ENCODE results near the gene C20orf144. TPM values are rescaled to one million over a fixed set of nuclear protein-coding genes. Genes with fewer than 3 reads are reported as not detected.

C20orf144 gene
- total RNA-seq, 1 donor from 2014 or later, result under 0.01 TPM

GRCh38 chr20:33664085-33664761, 2.1 kb downstream of the C20orf144 start:
- DNase-seq (ENCODE audit: low read depth in 2 of 2), result no peak

GRCh38 chr20:33664762-33665144, 2.6 kb downstream of the C20orf144 start:
- DNase-seq (ENCODE audit: low read depth in 2 of 2), result no peak

- peak; percentile 88 to 98 for DNase-seq (ENCODE audit: low read depth in 2 of 2)
Measured at GRCh38 chr20:33666293-33667244, 4.4 kb downstream of the C20orf144 start, which contains the start of gene ACTL10. ACTL10 (plus strand) TSS chr20:33666943; CDS start chr20:33667498, 555 bp downstream.

- peak; percentile 45 to 53 for DNase-seq (ENCODE audit: low read depth in 2 of 2)
Measured at GRCh38 chr20:33667245-33667675, 5.1 kb downstream of the C20orf144 start.

- DNase-seq (ENCODE audit: low read depth in 2 of 2), result peak; percentile 84
Measured at GRCh38 chr20:33667676-33668465, 5.7 kb downstream of the C20orf144 start.

GRCh38 chr20:33668466-33669155, 6.5 kb downstream of the C20orf144 start:
- DNase-seq (ENCODE audit: low read depth in 2 of 2), result no peak

- no peak for DNase-seq (ENCODE audit: low read depth in 2 of 2)
Measured at GRCh38 chr20:33669224-33669623, 7.1 kb downstream of the C20orf144 start.

GRCh38 chr20:33669873-33670640, 7.9 kb downstream of the C20orf144 start:
- no peak for DNase-seq (ENCODE audit: low read depth in 2 of 2)

GRCh38 chr20:33670715-33671499, 8.8 kb downstream of the C20orf144 start:
- no peak for DNase-seq (ENCODE audit: low read depth in 2 of 2)

GRCh38 chr20:33671573-33672288, 9.6 kb downstream of the C20orf144 start:
- no peak for DNase-seq (ENCODE audit: low read depth in 2 of 2)

- DNase-seq (ENCODE audit: low read depth in 2 of 2), result no peak
Measured at GRCh38 chr20:33672426-33673113, 10.4 kb downstream of the C20orf144 start.

GRCh38 chr20:33673114-33673409, 10.9 kb downstream of the C20orf144 start:
- DNase-seq (ENCODE audit: low read depth in 2 of 2), result no peak

- no peak for DNase-seq (ENCODE audit: low read depth in 2 of 2)
Measured at GRCh38 chr20:33673410-33674293, 11.5 kb downstream of the C20orf144 start.

GRCh38 chr20:33674294-33675135, 12.4 kb downstream of the C20orf144 start, which contains the start of gene NECAB3:
NECAB3 (minus strand) TSS chr20:33674428; CDS start chr20:33674352, 76 bp downstream.
- DNase-seq (ENCODE audit: low read depth in 2 of 2), result peak; percentile 73 to 78

- no peak for DNase-seq (ENCODE audit: low read depth in 2 of 2)
Measured at GRCh38 chr20:33675136-33675959, 13.2 kb downstream of the C20orf144 start.

All from lung microvascular endothelial cell (primary cell).